Adrenal gland (tissue), 5 donors: ENCODE data around the gene PRSS38.

Experiments used
- CTCF ChIP-seq, 6 experiments: fragments of 450-650 bp in 4 of 6; fragments of 200-600 bp in 2 of 6; sonication (generic) in 1 of 6; IDR thresholded peaks; 1 replicate in 5 of 6; 2 replicates in 1 of 6; pipeline versions ENCODE4 v1.5.1 to v1.8.0; 2016 to 2021; ENCODE audit warnings: antibody characterized with exemption in 6 of 6, mild to moderate bottlenecking in 2 of 6, moderate library complexity in 1 of 6
- POLR2A ChIP-seq, 2 donors: fragments of 450-650 bp; IDR thresholded peaks; one replicate each; pipeline ENCODE4 v1.6.1; 2017; ENCODE audit warnings: antibody characterized with exemption in 2 of 2, mild to moderate bottlenecking in 2 of 2, moderate library complexity in 1 of 2
- donor health status: DM: no; HTN: no; CAD: no.

GRCh38 chr1:227846265-227846858 is 30.9 kb downstream of the PRSS38 start:
- TF ChIP-seq CTCF (IDR thresholded peaks at IDR 0.05) (no peak), POLR2A (IDR thresholded peaks at IDR 0.05) (no peak)
